DMS153 (cell line): ENCODE measurements around the gene FARP1.
"Not testable (repeated sequence)": the region's sequence is repeated elsewhere in the genome, so short reads cannot be mapped to it uniquely, and the experiment has no call there.

Experiments used
- DNase-seq: peaks from one replicate; lab custom pipeline; 2025; lab: John Stamatoyannopoulos, UW

The FARP1 gene

DNA sequence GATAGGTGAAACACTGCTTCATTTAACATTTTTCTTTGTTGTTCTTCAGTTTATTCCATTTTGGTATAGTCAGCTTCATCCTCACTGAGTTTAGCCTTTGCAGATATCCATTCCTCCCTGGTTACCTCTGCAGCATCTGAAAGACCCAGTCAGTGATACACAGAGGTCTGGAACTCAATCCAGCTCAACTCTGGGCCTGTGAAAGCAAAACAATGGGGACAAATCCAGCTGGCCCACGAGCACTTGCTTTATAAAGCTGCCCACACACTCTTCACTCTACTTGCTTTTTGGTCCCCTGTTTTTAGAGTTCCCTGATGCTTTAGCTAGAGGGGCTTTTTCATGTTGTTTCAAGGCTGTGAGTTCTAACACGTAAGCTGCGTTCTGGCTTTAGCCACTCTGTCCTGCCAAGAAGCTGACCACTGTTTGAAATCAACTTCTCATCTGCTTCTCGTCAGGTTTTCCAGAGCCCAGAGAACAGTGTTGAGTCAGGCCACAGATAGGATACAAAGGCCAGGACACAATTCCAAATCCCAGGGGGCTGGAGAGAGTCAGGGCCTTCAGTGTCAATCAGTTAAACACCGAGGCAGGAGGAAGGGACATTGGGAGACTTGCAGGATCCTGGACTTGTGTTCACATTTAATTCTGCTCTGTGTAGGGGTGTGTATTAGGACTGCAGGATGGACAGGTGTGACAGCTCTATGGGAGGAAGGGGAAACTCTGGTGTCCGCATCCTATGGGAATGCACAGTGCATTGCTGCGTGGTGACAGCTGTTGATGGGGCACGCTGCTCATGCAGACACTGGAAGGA, 117.7 kb downstream of the FARP1 start:
- no peak for DNase-seq

DNA sequence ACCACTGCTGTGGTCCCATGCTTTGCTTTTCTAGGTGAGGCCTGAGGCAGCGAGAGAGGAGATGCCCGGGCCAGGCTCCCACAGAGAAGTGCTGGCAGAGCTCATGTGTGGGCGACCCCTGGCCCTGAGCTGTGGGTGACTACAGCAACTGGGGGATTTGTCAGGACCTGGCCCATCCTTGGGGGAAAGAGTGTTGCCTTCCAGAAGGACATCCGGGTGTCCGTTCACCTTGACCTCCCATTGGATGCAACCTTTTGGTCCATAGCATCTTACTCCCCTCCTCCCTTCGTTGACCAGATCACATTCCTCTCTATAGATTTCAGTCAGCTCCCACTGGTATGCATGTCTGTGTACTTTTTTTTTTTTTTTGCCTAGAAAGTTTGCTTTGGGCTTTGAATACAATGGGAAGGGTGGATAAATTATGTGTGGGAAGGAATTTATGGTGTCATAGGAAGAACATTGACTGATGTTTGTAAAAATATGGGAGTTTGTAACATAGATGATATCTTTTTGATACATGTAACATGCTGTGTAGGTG, 118.3 kb downstream of the FARP1 start:
- DNase-seq = no peak

DNA sequence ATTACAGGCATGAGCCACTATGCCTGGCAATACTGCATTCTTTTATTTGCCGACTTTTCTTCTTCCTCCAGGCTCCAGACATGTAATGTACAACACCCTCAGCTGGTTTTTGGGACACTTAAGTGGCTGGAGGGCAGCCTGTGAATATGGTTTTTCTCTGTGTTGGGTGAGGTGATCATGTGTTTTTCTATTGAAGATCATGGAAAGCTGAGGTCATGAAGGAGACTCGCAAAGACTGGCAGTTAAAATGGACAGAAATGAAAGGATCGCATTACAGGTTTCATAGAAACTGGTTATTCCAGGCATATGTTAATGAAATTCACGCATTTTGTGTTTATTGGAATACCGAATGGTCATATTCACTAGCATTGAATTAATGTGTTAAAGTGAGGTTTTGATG, 119.4 kb downstream of the FARP1 start:
- DNase-seq = no peak

DNA sequence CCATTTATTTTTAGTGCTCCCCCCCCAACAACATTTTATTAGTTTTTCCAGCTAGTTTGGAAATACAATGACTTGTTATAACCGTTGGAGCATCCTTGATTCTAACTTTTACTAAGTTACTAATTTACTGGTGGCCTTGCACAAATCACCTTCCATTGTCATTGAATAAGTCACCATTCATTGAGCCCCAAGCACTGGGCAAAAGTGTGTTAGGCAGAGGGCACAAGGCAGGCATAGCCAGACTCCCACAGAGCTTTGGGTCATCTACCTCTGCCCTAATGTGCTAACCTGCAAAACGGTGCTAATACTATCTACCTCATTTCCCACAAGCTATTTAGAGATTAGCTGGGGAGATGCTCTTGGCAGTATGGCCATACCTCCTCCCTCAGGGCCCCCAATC, 120.9 kb downstream of the FARP1 start:
- no peak for DNase-seq

DNA sequence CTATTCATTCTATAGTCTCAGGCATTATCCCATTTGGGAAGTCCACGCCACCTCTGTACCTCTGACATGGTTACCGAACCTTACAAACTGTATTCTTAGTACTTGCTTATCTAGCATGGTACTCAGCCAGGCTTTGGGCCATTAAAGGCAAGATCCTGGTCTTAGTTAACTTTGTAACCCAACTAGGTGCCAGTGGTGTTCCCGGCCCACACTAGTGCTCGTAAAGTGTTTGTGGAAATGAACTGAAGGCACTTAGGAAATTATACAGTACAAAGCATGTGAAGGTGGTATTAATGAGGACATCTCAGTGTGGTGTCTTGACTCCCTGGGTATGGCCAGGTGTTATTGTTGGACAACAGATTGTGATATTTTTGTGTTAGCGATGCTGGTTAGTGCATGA, 122.0 kb downstream of the FARP1 start:
- no peak for DNase-seq

DNA sequence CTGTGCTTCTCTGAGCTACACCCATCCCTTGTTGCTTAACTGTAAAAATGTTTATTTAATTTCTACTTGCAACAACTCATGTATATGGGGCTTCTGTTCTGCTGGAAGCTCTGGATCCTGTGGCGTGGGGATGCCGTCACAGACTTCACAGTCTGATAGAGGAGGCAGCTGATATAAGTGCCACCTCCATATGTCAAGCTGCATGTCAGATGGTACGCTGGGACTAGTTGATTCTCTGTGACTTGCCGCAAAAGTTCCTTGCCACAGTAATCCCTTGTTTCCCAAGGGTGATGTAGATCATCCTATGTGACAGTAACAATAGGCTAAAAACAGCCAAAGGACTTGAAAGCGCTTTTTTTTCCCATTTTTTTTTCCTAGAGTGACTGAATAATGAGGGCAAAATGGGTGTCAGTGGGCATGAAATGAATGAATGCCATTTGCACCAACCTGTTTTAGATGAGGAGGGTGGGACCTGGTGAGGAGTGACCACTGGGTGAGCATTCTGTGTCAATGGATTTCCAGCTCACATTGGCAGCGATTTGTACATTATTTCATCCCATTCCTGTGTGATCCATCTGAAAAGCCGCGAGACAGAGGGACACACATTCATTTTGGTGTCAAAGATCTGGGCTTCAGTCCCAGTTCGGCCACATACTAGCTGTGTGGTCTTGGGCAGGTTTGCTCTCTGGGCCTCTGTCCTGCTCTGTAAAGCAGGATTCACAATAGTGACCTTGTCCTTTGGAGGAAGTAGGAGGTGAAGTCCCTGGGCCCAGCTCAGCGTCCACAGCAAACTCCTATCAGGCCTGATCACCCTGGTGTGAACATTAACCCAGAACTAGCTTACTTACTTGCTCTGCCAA, 123.0 kb downstream of the FARP1 start:
- no peak for DNase-seq

DNA sequence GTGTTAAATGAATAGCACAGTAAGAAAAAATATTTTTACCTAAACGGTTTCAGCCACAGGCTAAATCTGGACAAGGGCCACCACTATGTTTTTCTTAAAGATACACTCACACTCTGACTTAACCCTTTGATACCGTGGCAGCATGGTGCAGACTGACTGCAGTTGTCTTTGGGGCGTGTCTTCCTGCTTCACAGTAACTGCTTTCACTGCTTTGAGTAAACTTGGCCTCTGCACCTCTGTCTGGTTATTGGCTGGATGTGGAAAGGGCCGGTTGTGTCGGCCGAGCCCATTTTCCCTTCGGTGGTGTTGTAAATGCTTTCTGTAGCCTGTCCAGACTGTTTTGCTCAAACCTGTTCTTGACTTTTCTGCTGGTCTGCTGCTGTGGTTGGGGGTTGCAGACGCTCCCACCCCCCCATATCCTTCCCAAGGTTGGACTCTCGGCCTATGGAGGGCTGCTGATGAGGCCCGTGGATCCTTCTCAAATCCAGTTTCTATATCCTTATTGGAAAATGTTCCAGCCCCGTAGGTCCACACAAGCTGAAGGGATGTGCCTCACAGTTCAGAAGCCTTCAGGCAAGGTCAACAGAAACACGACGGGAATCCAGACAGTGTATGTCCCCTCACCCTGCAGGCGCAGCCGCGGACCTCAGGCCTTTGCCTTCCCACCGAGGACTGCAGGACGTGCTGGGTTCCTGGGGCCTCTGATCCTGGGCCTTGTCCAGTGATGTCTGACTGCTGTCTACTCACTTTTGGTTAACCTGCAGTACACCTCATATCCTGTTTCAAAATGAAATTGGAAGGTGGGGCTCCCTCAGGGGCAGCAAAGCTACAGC, 124.4 kb downstream of the FARP1 start:
- DNase-seq = no peak

DNA sequence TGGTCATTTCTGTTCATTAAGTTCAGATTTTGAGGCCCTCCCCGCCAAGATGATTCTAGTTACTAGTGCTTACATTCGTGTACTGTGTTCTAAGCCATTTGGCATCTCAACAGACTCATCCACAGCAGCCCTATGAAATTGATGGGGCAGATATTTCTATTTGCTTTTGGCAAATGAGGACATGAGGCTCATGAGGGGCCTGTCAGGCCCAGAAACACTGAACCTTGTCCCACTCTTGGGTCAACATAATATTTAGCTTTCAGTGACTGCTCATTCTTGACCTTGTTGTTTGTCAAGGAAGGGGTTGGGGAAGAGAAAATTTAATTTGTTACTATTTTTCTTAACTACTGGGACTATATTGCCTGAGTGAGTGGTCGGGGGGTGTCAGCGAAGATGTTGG, 126.5 kb downstream of the FARP1 start:
- no peak for DNase-seq

DNA sequence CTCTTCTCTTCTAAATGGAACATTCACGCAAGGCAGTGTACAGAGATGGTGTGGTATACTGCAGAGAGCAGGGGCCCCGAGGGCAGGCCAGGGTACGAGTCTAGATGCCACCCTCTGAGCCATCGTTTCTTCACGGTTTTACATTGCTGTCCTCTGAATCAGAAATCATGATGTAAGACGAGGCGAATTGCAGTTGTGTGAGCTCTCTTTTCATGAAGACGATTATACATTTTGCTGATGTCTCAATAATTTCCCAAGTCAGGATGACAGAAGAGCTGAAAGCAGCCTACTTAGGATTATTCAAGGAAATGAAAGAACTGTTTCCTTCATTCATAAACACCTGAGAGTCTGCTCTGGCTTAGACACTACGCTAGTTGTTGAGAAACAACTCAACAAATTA, 127.9 kb downstream of the FARP1 start:
- DNase-seq = no peak

DNA sequence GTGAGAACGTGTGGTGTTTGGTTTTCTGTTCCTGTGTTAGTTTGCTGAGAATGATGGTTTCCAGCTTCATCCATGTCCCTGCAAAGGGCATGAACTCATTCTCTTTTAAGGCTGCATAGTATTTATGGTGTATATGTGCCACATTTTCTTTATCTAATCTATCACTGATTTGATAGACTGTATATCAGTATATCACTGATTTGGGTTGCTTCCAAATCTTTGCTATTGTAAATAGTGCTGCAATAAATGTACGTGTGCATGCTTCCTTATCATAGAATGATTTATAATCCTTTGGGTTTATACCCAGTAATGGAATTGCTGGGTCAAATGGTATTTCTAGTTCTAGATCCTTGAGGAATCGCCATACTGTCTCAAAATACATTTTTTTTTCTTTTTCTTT, 128.8 kb downstream of the FARP1 start:
- not testable (repeated sequence) for DNase-seq

DNA sequence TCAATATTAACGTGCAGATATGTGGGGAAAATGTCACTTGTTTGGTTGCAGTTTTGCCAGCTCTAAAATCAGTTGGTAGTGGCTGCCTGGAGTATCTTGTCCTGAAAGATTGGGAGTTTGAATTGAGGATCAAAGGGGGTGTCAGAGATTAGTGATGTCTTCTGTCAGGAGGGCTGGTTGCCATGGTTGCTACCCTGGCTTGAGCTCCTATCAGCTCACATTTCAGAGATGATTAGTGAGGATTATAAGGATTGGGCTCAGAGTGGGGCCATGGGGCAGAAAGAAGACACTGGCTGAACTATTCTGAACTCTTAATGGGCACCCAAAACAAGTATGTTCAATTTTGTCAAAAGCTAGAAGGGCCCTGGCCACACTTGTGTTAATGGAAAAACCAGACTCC, 129.7 kb downstream of the FARP1 start:
- no peak for DNase-seq

DNA sequence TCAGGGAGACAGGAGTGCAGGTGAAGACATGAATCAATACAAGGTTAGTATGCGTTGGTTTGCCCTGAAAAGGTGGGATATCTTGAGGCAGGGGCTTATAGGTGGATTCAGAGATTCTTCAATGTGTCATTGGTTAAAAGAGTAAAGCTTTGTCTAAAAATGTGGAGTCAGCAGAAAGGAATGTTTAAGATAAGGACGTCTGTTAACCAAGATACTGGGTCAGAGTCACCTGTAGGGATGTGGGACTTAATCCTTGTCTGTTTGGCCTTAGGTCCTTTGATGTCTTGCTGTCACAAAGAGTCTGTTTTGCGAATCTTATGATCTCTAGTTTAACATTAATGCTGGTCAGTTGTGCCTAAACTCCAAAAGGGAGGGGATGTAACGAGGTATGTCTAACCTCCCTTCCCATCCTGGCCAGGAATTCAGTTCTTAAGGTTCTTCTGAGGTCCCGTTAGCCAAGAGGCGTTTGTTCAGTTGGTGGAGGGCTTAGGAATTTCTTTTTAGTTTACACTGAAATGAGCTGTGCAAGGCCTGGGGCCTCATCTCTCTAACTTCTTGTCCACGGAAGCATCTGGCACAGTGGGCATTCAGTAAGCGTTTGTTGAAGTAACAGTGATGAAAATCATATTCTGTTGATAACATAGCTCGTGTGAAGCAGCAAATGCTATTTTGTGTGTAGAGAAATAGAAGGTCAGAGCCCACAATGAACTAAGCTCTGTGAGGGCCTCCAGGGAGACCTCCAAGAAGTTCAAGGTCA, 130.4 kb downstream of the FARP1 start:
- no peak for DNase-seq

DNA sequence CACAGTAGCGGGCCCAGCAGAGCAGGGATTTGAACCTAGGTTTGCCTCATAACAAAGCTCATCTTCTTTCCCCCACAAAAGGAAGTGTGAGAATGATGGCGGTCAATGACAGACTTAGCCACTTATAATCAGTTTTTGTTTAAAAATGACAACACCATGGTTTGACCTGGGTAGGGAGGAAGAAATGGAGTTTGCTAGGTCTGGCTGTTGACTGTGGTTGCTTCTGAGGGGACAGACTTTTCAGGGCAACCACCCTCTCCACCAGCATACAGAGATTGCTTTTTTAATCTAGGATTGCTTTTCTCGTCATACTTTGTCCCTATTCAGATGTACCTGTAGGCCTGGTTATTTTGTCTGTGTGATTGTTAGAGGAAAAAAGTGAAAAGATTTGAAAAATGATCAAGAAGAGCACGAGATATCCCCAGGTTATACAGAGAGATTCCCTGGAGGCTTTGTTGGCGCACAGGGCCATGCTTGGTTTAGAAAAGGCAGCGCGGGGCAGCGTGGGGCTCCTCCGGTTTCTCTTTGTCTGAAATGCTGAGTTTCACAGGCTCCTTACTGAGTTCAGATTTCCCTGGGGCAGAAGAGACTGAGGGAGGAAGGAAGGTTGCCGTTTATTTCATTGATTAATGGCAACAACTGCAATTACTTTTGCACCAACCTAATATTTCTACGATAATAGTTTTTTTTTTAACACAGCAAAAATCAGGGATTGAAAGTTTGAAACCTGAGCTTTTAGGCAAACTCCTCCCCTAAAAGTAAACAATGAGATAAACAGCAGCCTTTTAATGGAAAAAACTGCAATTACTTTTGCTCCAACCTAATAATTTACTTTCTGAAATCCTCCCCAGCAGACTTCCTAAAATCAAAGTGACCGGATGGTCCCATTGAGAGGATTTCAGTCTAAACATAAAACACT, 131.2 kb downstream of the FARP1 start:
- DNase-seq = no peak

DNA sequence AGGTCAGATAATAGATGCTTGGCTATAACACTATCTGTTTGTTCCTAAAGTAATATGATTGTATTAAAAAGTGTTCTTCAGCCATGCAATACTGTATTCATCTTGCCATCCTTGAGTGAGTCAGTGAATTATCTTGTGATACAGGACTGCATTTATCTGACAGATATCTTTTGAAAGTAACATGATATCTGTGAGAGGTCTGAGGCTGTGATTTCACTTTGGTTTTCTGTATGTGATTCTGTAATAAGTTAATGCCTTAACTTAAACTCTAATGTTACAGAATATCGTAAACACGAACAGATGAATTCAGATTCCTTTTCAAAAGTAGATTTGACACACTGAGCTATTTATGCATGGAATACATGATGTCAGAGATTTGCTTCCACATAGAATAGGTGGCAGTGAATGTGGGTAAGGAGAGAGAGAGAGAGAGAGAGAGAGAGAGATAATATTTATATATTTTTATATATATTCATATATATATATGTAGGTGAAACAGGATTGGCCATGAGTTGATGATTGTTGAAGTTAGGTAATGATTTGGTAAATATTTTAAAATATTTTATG, 132.1 kb downstream of the FARP1 start:
- DNase-seq = no peak

DNA sequence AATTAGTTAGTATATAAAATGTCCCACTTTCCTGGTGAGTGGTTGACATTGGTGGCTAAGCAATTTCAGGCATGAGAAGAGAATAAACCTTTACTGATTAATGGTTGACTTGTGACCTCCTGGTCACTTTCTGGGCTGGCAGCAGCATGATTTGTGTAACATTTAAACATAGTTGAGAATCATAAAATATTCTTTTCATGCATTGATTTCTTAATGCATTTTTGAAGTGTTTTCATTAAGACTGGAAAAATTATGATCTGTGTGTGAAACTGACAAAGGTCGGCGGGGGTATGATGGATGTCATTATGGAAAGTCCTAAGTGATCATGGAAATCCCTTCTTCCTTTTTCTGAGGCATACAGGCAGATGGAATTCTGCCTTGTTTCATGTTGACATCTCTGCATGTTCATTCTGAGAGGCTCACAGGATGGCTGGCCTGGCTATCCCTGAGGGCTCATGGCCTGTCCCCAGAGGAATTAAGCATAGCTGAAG, 132.8 kb downstream of the FARP1 start:
- DNase-seq = no peak

DNA sequence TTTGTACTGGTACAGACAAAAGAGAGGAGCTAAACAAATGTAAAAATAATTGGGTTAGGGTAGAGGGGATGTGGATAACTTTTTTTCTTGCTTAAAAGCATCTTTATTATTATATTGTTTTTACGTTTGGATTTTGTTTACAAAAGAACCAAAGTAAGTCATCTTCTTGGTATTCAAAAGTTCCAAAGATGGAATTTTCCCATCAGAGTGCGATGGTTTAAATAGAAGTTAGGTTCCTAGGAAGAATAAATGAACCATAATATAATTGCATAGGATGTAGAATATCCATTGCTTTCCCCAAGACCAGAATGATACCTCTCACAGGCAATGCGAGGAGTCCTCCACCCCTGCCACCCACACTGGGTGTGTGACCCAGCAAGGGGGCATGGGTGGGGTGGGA, 133.6 kb downstream of the FARP1 start:
- DNase-seq = no peak

DNA sequence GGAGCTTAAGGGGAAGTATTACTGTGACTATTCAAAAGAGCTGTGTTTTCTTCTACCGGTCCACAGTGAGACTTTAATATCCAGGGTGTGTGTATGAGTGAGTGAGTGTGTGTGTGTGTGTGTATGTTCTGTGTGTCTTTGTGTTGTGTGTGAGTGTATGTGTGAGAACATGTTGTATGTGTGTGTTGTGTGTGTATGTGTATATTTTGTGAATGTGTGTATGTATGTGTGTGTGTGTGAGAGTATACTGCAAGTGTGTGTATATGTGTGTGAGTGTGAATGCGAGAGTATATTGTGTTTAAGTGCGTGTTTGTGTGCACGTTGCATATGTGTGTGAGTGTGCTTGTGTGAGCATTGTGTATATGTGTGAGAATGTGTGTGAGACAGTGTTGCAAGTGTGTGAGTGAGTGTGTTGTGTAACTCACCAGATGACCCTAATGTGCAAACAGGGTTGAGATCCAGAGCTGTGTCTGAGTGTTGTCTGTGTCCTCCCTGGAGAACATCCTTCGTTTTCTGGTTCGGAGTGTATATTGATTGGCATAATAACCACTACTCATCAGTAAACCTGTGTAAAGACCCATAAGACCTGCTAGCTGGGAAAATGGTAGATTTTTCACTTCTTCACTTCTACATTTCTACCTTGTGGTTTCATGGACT, 135.3 kb downstream of the FARP1 start:
- no peak for DNase-seq

DNA sequence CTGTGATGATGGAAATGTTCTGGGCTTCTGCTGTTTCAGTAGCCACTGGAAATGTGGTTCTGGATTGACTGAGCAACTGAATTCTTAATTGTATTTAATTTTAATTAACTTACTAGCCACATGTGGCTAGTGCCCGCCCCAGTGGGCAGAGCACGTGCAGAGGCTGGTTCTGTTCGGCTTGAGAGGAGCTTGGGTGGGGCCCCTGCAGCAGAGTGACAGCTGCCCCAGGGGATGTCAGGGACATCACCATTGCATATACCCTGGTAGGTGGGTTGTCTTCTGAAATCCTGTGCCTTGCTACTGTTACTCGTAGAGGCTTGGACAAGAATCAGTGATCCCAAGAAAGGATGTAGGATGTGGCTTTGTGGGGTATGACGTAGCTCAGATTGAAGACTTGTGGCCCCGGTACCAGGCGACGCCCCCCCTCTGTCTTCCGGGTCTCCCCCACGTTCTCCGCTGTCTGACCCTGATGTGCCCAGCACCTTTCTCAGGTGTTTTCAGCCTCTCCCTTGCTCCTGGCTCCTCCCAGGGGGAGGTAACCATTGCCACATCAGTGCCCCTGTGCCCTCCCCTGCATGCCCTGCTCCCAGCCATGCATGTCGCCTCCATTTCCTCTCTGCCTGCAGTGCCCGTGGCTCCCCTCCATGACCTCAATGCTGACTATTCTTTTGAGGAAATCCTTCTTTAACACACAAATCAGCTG, 136.7 kb downstream of the FARP1 start:
- DNase-seq = peak; percentile 69

DNA sequence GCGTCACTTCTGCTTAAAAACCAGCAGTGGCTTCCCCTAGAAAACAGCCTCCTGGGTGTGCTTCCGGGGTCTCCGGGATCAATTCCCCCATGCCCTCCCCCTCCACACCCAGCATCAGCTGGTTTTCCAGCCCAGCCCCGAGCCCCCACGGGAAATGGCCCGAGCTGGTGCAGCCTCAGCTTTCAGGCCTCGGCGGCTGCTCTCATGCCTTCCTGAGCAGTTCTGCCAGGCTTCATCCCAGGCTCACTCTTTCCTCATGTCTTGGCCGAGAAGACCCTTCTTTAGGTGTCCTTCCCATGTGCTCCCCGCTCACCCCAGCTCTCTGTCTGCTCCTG, 137.2 kb downstream of the FARP1 start:
- DNase-seq = no peak
